Esophagus squamous epithelium (tissue), 5 donors: ENCODE results near the gene LRRC3B. TPM values are rescaled to one million over a fixed set of nuclear protein-coding genes. Genes with fewer than 3 reads are reported as not detected.

ENCODE experiments used
- DNase-seq: peaks from one replicate; lab custom pipeline; 2025; lab: John Stamatoyannopoulos, UW
- H3K27ac ChIP-seq, 4 donors: fragments of 200-600 bp; sonication (generic); one replicate each; pipeline ENCODE4 v1.5.1; 2016 to 2019; ENCODE audit warnings: mild to moderate bottlenecking in 1 of 4
- H3K27me3 ChIP-seq, 4 donors: fragments of 200-600 bp; sonication (generic); 1 replicate in 3 of 4; 2 replicates in 1 of 4; pipeline versions ENCODE4 v1.5.1 to v1.6.0; 2017 to 2021; ENCODE audit warnings: antibody characterized with exemption in 1 of 4
- H3K36me3 ChIP-seq, 3 donors: fragments of 200-600 bp; sonication (generic); one replicate each; pipeline ENCODE4 v1.5.1; 2016 to 2019
- H3K4me1 ChIP-seq, 3 donors: fragments of 200-600 bp; sonication (generic); one replicate each; pipeline ENCODE4 v1.5.1; 2017 to 2019
- H3K4me3 ChIP-seq, 4 donors: fragments of 200-600 bp; sonication (generic); 1 replicate in 3 of 4; 2 replicates in 1 of 4; pipeline ENCODE4 v1.5.1; 2016 to 2019; ENCODE audit warnings: mild to moderate bottlenecking in 2 of 4, moderate library complexity in 1 of 4
- H3K9me3 ChIP-seq, 3 donors: fragments of 200-600 bp; sonication (generic); one replicate each; pipeline ENCODE4 v1.5.1; 2016 to 2019
- CTCF ChIP-seq, 6 experiments: fragments of 450-650 bp in 4 of 6; fragments of 200-600 bp in 2 of 6; sonication (generic) in 2 of 6; IDR thresholded peaks; one replicate each; pipeline ENCODE4 v1.5.1; 2016 to 2019; ENCODE audit warnings: antibody characterized with exemption in 6 of 6, mild to moderate bottlenecking in 4 of 6, moderate library complexity in 4 of 6
- POLR2A ChIP-seq, 4 donors: fragments of 450-650 bp; IDR thresholded peaks; one replicate each; pipeline ENCODE4 v1.6.1; 2017; ENCODE audit warnings: antibody characterized with exemption in 4 of 4, mild to moderate bottlenecking in 4 of 4, moderate library complexity in 3 of 4
- WGBS, 2 donors: methylation state at CpG; one replicate each; pipeline ENCODE4 v1.1.5; 2018; 5-methylcytosine and 5-hydroxymethylcytosine counted together
- intact Hi-C: fragments of 100-400 bp; cut with DNase I; formaldehyde crosslinking; loops from one replicate; pipeline ENCODE4 v1.15.0; 2022
- total RNA-seq, 4 donors: library from RNA; depleted of rRNA; stranded (reverse); fragments of >200 nt; gene quantifications; one replicate each; pipeline ENCODE4 v1.1.0, GENCODE V29; 2016
- donor health status: DM: yes; HTN: yes; CAD: no.

LRRC3B gene
- total RNA-seq, 4 donors from 2014 or later = 0.57 TPM; not detected in 3

GRCh38 chr3:26703519-26703918 lies 80.9 kb downstream of the LRRC3B start:
- 59 to 82% methylated on average over 3 of the region's 3 CpGs for WGBS, 2 donors
- no peaks in the 10 kb centered on the region for H3K36me3 ChIP-seq
- H3K4me1 ChIP-seq = no peaks in the 10 kb centered on the region
- no peaks in the 10 kb centered on the region for H3K27me3 ChIP-seq
- no peak for DNase-seq
- no peak overlapping the region for H3K27ac ChIP-seq
- H3K9me3 ChIP-seq = no peaks in the 10 kb centered on the region
- H3K4me3 ChIP-seq = no peak overlapping the region
- TF ChIP-seq CTCF (IDR thresholded peaks at IDR 0.05) (no peak), POLR2A (IDR thresholded peaks at IDR 0.05) (no peak)
- intact Hi-C loops = no loop called here

GRCh38 chr3:26704736-26705135 lies 82.2 kb downstream of the LRRC3B start:
- H3K36me3 ChIP-seq = no peaks in the 10 kb centered on the region
- H3K27ac ChIP-seq = no peak overlapping the region
- no peak for TF ChIP-seq CTCF (IDR thresholded peaks at IDR 0.05)
- TF ChIP-seq POLR2A (IDR thresholded peaks at IDR 0.05) = no peak
- H3K27me3 ChIP-seq = no peaks in the 10 kb centered on the region
- intact Hi-C loops = no loop called here
- 78 to 91% methylated on average over 2 of the region's 2 CpGs for WGBS, 2 donors
- H3K4me3 ChIP-seq = no peak overlapping the region
- H3K9me3 ChIP-seq = no peaks in the 10 kb centered on the region
- H3K4me1 ChIP-seq = no peaks in the 10 kb centered on the region
- DNase-seq = no peak

- no peak overlapping the region for H3K27ac ChIP-seq
- no peak for DNase-seq
- H3K36me3 ChIP-seq = no peaks in the 10 kb centered on the region
- no peaks in the 10 kb centered on the region for H3K9me3 ChIP-seq
- TF ChIP-seq POLR2A (IDR thresholded peaks at IDR 0.05) = no peak
- no peak for TF ChIP-seq CTCF (IDR thresholded peaks at IDR 0.05)
- 81 to 86% methylated on average over 1 of the region's 1 CpG for WGBS, 2 donors
- intact Hi-C loops = no loop called here
- no peaks in the 10 kb centered on the region for H3K4me1 ChIP-seq
- H3K27me3 ChIP-seq = no peaks in the 10 kb centered on the region
- no peak overlapping the region for H3K4me3 ChIP-seq
Measured at GRCh38 chr3:26708501-26708900, 85.9 kb downstream of the LRRC3B start.

- H3K36me3 ChIP-seq = no peaks in the 10 kb centered on the region
- TF ChIP-seq POLR2A (IDR thresholded peaks at IDR 0.05) = no peak
- TF ChIP-seq CTCF (IDR thresholded peaks at IDR 0.05) = peak; percentile 24 to 71 (median 59)
- no peaks in the 10 kb centered on the region for H3K9me3 ChIP-seq
- intact Hi-C loops = no loop called here
- H3K4me3 ChIP-seq = no peak overlapping the region
- no peaks in the 10 kb centered on the region for H3K4me1 ChIP-seq
- DNase-seq = no peak
- WGBS, 2 donors = 27 to 39% methylated on average over 4 to 5 of the region's 5 CpGs
- H3K27ac ChIP-seq = no peak overlapping the region
- no peaks in the 10 kb centered on the region for H3K27me3 ChIP-seq
Measured at GRCh38 chr3:26712211-26713026, 89.8 kb downstream of the LRRC3B start.

- TF ChIP-seq POLR2A (IDR thresholded peaks at IDR 0.05) = no peak
- no peak for TF ChIP-seq CTCF (IDR thresholded peaks at IDR 0.05)
- Histone ChIP-seq H3K9me3 (no peaks in the 10 kb centered on the region), H3K27me3 (no peaks in the 10 kb centered on the region), H3K4me1 (no peaks in the 10 kb centered on the region), H3K4me3 (no peak overlapping the region), H3K27ac (no peak overlapping the region), H3K36me3 (no peaks in the 10 kb centered on the region)
- intact Hi-C loops = no loop called here
- DNase-seq = no peak
- WGBS, 2 donors = 43 to 62% methylated on average over 3 of the region's 3 CpGs
Measured at GRCh38 chr3:26713091-26713490, 90.5 kb downstream of the LRRC3B start.
